CD14-positive monocyte (primary cell): ENCODE measurements around the gene RFLNA. TPM values are rescaled to one million over a fixed set of nuclear protein-coding genes. Genes with fewer than 3 reads are reported as not detected.

Source experiments
- DNase-seq, 3 donors: peaks; one replicate each; pipeline ENCODE4 v3.0.0-alpha.2; 2011 to 2022
- H2AFZ ChIP-seq: 2 replicates; pipeline ENCODE4 v1.6.0; 2012; ENCODE audit warnings: mild to moderate bottlenecking, low read depth, low read length, inconsistent platforms; ENCODE audit not compliant: insufficient read depth, poor library complexity, severe bottlenecking
- H3K27ac ChIP-seq, 2 donors: 1 replicate in 1 of 2; 2 replicates in 1 of 2; pipeline ENCODE4 v1.5.1; 2012 to 2013; ENCODE audit warnings: low read length in 2 of 2, control low read depth in 1 of 2, inconsistent platforms in 1 of 2, low read depth in 1 of 2, mild to moderate bottlenecking in 1 of 2
- H3K27me3 ChIP-seq, 2 donors: one replicate each; pipeline versions ENCODE4 v1.6.0 to v1.6.1; 2011 to 2013; ENCODE audit warnings: low read length in 2 of 2; ENCODE audit not compliant: control insufficient read depth in 2 of 2, insufficient read depth in 2 of 2
- H3K36me3 ChIP-seq, 2 donors: replicated peaks in 1 of 2; 1 replicate in 1 of 2; 2 replicates in 1 of 2; pipeline versions ENCODE4 v1.5.1 to v1.6.1; 2012 to 2013; ENCODE audit warnings: low read length in 2 of 2, control low read depth in 1 of 2, inconsistent platforms in 1 of 2, mild to moderate bottlenecking in 1 of 2; ENCODE audit not compliant: insufficient read depth in 2 of 2, control insufficient read depth in 1 of 2
- H3K4me1 ChIP-seq, 2 donors: 1 replicate in 1 of 2; 2 replicates in 1 of 2; pipeline versions ENCODE4 v1.5.1 to v1.6.1; 2012 to 2013; ENCODE audit warnings: low read length in 2 of 2, control low read depth in 1 of 2, inconsistent platforms in 1 of 2, mild to moderate bottlenecking in 1 of 2, moderate library complexity in 1 of 2; ENCODE audit not compliant: insufficient read depth in 2 of 2, control insufficient read depth in 1 of 2
- H3K4me2 ChIP-seq: replicated peaks from 2 replicates; pipeline ENCODE3; 2012; ENCODE audit warnings: low read length, moderate library complexity, mild to moderate bottlenecking; ENCODE audit not compliant: poor library complexity, severe bottlenecking; ENCODE audit errors: extremely low read depth
- H3K4me3 ChIP-seq, 3 experiments: fragments of 200-600 bp in 1 of 3; sonication (generic) in 1 of 3; replicated peaks in 1 of 3; 1 replicate in 2 of 3; 2 replicates in 1 of 3; pipeline ENCODE4 v1.5.1; 2011 to 2013; ENCODE audit warnings: low read length in 3 of 3, mild to moderate bottlenecking in 3 of 3, control low read depth in 2 of 3, low read depth in 2 of 3, inconsistent platforms in 1 of 3, moderate library complexity in 1 of 3
- H3K79me2 ChIP-seq: 2 replicates; pipeline ENCODE4 v1.6.0; 2012; ENCODE audit warnings: mild to moderate bottlenecking, control low read depth, inconsistent platforms, low read length, moderate library complexity; ENCODE audit not compliant: insufficient read depth
- H3K9ac ChIP-seq: 2 replicates; pipeline ENCODE4 v1.6.0; 2017; ENCODE audit warnings: low read length, mild to moderate bottlenecking; ENCODE audit not compliant: insufficient read depth, poor library complexity, severe bottlenecking
- H3K9me3 ChIP-seq, 2 donors: replicated peaks in 1 of 2; 1 replicate in 1 of 2; 2 replicates in 1 of 2; pipeline versions ENCODE4 v1.5.1 to v1.6.1; 2012 to 2013; ENCODE audit warnings: low read length in 2 of 2, control low read depth in 1 of 2; ENCODE audit not compliant: control insufficient read depth in 1 of 2, insufficient read depth in 1 of 2
- H4K20me1 ChIP-seq: 2 replicates; pipeline ENCODE4 v1.6.0; 2012; ENCODE audit warnings: mild to moderate bottlenecking, low read length, control low read depth, moderate library complexity; ENCODE audit not compliant: insufficient read depth
- H3K27ac Mint-ChIP-seq, 7 donors: one replicate each; pipeline ENCODE4 v1.8.0; 2020; ENCODE audit warnings: mild to moderate bottlenecking in 7 of 7, mixed read lengths in 7 of 7, moderate library complexity in 6 of 7, inconsistent platforms in 2 of 7
- H3K27me3 Mint-ChIP-seq, 3 donors: one replicate each; pipeline ENCODE4 v1.8.0; 2021 to 2022; ENCODE audit warnings: low read depth in 3 of 3, mild to moderate bottlenecking in 3 of 3, mixed read lengths in 3 of 3, moderate library complexity in 3 of 3, inconsistent platforms in 1 of 3
- H3K36me3 Mint-ChIP-seq, 2 donors: one replicate each; pipeline ENCODE4 v1.8.0; 2020; ENCODE audit warnings: mixed read lengths in 2 of 2, inconsistent platforms in 1 of 2, mild to moderate bottlenecking in 1 of 2
- H3K4me1 Mint-ChIP-seq: one replicate; pipeline ENCODE4 v1.8.0; 2020; ENCODE audit warnings: mild to moderate bottlenecking, mixed read lengths
- H3K4me3 Mint-ChIP-seq, 2 donors: one replicate each; pipeline ENCODE4 v1.8.0; 2020; ENCODE audit warnings: mild to moderate bottlenecking in 2 of 2, mixed read lengths in 2 of 2, moderate library complexity in 1 of 2
- H3K9me3 Mint-ChIP-seq, 7 donors: one replicate each; pipeline ENCODE4 v1.8.0; 2020 to 2022; ENCODE audit warnings: mixed read lengths in 7 of 7, mild to moderate bottlenecking in 6 of 7, moderate library complexity in 6 of 7, inconsistent platforms in 2 of 7
- WGBS: methylation state at CpG from one replicate; pipeline ENCODE4 v1.1.5; 2013; ENCODE audit warnings: missing lambda C conversion rate; ENCODE audit not compliant: insufficient coverage; 5-methylcytosine and 5-hydroxymethylcytosine counted together
- intact Hi-C, 2 donors: fragments of 100-400 bp; cut with micrococcal nuclease; formaldehyde crosslinking; loops; one replicate each; pipeline versions ENCODE4 v1.15.0 to v1.15.1; 2023
- polyA plus RNA-seq, 3 donors: library from polyadenylated mRNA; depleted of rRNA in 1 of 3; unstranded in 2 of 3; stranded (reverse) in 1 of 3; fragments of 300-500 nt in 2 of 3; fragments of >200 nt in 1 of 3; fragmentation: Illumina TruSeq in 2 of 3; gene quantifications; 1 replicate in 2 of 3; 2 replicates in 1 of 3; pipeline ENCODE4 v1.2.3, GENCODE V29; 2012 to 2021
- TF ChIP-seq, protein P1 (sequence below): fragments of 200-600 bp; IDR thresholded peaks from one replicate; pipeline ENCODE4 v1.8.0; 2022; ENCODE audit warnings: antibody characterized with exemption, mild to moderate bottlenecking

RFLNA gene
- polyA plus RNA-seq, 3 donors, result not detected

DNA sequence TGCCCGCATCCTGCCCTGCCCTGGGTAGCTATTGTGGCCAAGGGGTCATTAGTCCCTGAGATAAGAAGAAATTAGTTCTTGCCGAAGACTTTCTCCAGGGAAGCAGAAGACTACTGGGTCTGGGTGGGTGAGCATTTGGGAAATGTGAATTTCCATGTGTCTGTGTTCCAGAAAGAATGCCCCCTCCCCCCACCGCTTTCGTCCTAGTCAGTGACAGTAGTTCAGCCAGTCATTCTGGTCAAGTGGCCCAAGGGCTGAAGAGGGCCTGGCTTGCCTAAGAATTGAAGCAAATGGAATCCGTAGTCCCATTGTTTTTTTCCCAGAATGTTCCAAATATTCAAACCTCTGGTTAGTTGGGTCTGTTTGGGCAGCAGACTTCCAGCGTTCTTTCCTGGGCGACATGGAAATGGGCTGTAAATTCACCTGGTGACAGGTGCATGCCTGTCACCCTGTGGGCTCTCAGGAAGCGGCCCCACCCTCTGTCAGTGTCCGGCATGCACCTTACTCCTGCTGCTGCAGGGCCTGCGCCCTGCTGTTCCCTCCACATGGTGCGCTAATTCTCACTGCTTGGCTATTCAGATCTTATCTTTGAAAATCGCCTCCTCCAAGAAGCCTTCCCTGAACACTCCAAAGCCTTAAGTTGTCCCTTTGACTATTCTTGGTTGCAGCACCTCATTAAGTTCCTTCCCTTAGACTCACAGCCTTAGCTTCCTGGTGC, 1.4 kb upstream of the RFLNA start:
- Mint-ChIP-seq H3K27ac (no peak overlapping the region), H3K36me3 (no peaks in the 10 kb centered on the region), H3K9me3 (peaks cover 0 to 18% (median 5%) of the 10 kb centered on the region in 7 donors), H3K4me1 (peaks cover 17% of the 10 kb centered on the region), H3K4me3 (no peak overlapping the region), H3K27me3 (peaks cover 36 to 45% (median 41%) of the 10 kb centered on the region in 3 donors)
- no peak overlapping the region for H3K9ac ChIP-seq
- H3K27ac ChIP-seq, result no peak overlapping the region
- no peak overlapping the region for H3K4me3 ChIP-seq
- H3K36me3 ChIP-seq, result no peaks in the 10 kb centered on the region
- no peak overlapping the region for H3K4me2 ChIP-seq
- peaks cover 17 to 44% of the 10 kb centered on the region in 2 donors for H3K27me3 ChIP-seq
- H2AFZ ChIP-seq, result no peak overlapping the region
- no peak for DNase-seq
- H3K4me1 ChIP-seq, result peaks cover 8 to 20% of the 10 kb centered on the region in 2 donors
- no peaks in the 10 kb centered on the region for H3K9me3 ChIP-seq
- TF ChIP-seq, protein P1, sequence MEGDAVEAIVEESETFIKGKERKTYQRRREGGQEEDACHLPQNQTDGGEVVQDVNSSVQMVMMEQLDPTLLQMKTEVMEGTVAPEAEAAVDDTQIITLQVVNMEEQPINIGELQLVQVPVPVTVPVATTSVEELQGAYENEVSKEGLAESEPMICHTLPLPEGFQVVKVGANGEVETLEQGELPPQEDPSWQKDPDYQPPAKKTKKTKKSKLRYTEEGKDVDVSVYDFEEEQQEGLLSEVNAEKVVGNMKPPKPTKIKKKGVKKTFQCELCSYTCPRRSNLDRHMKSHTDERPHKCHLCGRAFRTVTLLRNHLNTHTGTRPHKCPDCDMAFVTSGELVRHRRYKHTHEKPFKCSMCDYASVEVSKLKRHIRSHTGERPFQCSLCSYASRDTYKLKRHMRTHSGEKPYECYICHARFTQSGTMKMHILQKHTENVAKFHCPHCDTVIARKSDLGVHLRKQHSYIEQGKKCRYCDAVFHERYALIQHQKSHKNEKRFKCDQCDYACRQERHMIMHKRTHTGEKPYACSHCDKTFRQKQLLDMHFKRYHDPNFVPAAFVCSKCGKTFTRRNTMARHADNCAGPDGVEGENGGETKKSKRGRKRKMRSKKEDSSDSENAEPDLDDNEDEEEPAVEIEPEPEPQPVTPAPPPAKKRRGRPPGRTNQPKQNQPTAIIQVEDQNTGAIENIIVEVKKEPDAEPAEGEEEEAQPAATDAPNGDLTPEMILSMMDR, result no peak
- H4K20me1 ChIP-seq, result no peaks in the 10 kb centered on the region
- intact Hi-C loops, result no loop called here
- no peaks in the 10 kb centered on the region for H3K79me2 ChIP-seq
- WGBS, result 97% methylated on average over 10 of the region's 12 CpGs

DNA sequence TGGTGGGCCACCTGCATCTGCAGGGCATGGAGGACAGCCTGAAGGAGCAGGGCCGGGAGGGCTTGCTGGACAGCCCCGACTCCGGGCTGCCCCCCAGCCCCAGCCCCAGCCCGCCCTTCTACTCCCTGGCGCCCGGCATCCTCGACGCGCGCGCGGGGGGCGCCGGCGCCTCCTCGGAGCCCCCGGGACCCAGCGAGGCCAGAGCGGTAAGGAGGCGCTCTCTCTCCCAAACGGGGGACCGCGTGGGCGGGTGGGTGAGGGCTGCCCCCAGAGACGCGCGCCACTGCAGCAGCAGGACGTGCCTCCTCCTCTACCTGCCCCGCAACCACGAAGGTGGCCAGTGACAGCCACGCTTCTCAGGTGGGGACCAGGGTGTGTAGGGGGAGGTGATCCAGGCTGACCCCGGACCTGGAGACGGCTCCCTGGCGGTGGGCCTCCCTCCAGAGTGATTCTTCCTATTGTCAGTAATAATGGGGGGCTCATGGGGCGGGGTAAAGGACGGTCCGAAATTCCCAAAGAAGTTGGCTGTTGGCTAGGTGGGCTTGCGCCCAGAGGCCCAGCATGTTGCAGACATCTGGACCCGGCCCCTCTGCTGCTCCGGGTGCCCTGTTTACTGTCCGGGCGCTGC, 652 bp downstream of the RFLNA start:
- Histone ChIP-seq H4K20me1 (no peaks in the 10 kb centered on the region), H3K9ac (no peak overlapping the region), H3K4me3 (no peak overlapping the region), H3K4me2 (peak overlapping the region; percentile 8), H3K36me3 (no peaks in the 10 kb centered on the region), H3K27me3 (peaks cover 17 to 44% of the 10 kb centered on the region in 2 donors), H3K27ac (no peak overlapping the region), H3K4me1 (peaks cover 8 to 16% of the 10 kb centered on the region in 2 donors), H3K79me2 (no peaks in the 10 kb centered on the region), H3K9me3 (no peaks in the 10 kb centered on the region), H2AFZ (no peak overlapping the region)
- DNase-seq, result no peak
- Mint-ChIP-seq H3K27me3 (peaks cover 36 to 46% (median 45%) of the 10 kb centered on the region in 3 donors), H3K9me3 (peaks cover 0 to 18% (median 3%) of the 10 kb centered on the region in 7 donors), H3K4me1 (peaks cover 13% of the 10 kb centered on the region), H3K27ac (no peak overlapping the region), H3K4me3 (peak overlapping the region; percentile 54 to 78), H3K36me3 (no peaks in the 10 kb centered on the region)
- TF ChIP-seq, protein P1, result no peak
- intact Hi-C loops, result no loop called here
- WGBS, result 0% methylated on average over 20 of the region's 42 CpGs
